Pons (tissue), 1 donor: ENCODE data around the gene CENPK.
"Not testable (repeated sequence)": the region's sequence is repeated elsewhere in the genome, so short reads cannot be mapped to it uniquely, and the experiment has no call there.

Experiments
- DNase-seq: peaks from one replicate; pipeline ENCODE4 v3.0.0-alpha.2; 2016; ENCODE audit warnings: low spot score

CENPK gene, protein sequence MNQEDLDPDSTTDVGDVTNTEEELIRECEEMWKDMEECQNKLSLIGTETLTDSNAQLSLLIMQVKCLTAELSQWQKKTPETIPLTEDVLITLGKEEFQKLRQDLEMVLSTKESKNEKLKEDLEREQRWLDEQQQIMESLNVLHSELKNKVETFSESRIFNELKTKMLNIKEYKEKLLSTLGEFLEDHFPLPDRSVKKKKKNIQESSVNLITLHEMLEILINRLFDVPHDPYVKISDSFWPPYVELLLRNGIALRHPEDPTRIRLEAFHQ

DNA sequence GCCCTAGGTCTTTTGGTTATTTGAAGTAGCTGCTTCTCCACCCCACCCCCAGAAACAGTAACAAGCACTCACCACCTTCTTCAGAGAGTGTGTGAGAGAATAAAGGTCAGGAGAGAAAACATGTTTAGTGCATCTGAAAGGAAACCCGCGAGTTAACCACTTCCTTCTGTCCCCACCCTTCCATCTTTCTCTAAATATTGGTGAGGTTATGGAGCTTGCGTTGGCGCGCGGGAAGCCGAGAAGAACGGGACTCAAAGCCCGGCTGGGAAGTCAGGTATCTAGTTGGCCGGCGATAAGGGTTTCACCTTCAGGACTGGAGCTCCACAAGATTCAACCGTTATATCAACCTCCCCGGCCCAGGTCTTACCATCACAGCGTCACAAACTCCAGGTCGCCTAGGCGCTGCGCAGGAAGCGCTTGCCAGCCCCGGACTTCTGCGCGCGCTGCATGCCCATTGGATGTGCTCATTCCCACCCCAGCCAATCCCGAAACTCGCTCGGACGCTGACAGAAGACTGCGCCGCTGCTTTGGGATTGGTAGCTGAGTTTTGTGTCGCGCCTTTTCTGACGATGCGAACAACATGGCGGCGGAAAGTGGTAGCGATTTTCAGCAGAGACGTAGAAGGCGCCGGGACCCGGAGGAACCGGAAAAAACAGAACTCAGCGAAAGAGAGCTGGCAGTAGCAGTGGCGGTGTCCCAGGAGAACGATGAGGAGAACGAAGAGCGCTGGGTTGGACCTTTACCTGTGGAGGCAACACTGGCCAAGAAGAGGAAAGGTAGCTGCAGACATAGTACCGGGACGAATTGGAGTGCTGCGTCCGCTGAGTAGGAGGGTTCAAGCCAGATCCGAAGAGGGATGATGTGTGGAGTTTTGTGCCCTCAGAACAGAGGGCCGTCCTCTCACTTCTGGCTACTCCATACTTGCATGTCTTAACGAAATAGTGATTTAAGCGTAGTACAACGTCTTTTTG lies at the start of gene CENPK, which contains the start of gene PPWD1:
TSS of gene CENPK (minus strand) at position 438 of the 971 bp plus-strand sequence. CDS start 8,261 bp downstream, outside the sequence.
TSS of gene PPWD1 (plus strand) at position 566 of the 971 bp plus-strand sequence. CDS start at position 581, 15 bp downstream.
- DNase-seq, result peak; percentile 91

DNA sequence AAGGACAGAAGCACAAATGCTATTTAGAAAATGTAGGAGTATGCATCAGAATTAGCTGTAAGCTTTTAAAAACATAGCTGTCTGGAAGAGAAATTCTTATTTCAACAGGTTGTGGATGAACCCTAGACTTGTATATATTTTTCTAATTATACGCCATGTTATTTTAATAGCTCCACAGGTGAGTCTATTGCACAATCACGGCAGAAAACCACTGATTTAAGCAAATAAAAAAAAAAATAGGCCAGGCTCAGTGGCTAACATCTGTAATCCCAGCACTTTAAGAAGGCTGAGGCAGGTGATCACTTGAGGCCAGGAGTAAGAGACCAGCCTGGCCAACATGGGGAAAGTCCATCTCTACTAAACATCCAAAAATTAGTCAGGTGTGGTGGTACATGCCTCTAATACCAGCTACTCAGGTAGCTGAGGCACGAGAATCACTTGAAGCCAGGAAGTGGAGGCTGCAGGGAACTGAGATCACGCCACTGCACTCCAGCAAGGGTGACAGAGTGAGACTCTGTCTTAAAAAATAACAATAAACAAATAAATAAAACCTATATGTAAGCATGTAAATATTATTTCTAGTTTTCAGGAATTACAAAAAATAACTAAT lies 49.4 kb upstream of the CENPK start:
- DNase-seq, result no peak

DNA sequence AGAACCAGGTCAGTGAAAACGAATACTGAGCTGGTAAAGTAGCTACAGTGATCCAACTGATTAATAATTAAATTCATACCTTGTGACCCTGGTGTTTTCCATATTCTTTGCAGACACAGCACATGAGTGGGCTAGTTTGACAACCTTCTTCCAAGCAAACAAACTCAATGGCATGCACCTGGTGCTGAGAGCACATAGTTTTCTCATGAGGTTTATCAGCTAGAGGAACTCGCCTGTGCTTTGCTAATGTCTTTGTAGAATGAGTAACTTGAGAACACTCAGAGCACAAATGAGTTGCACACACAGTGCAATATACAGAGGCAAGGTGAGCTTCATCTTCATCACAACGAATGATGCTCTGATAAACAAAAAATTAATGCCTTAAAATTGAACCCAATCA lies 48.6 kb upstream of the CENPK start:
- DNase-seq, result no peak

DNA sequence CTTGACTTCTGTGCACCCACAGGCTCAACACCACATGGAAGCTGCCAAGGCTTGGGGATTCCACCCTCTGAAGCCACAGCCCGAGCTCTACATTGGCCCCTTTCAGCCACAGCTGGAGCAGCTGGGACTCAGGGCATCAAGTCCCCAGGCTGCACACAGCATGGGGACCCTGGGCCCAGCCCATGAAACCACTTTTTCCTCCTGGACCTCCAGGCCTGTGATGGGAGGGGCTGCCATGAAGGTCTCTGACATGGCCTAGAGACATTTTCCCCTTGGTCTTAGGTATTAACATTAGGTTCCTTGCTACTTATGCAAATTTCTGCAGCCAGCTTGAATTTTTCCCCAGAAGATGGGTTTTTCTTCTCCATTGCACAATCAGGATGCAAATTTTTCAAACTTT lies 38.8 kb upstream of the CENPK start:
- DNase-seq, result not testable (repeated sequence)

DNA sequence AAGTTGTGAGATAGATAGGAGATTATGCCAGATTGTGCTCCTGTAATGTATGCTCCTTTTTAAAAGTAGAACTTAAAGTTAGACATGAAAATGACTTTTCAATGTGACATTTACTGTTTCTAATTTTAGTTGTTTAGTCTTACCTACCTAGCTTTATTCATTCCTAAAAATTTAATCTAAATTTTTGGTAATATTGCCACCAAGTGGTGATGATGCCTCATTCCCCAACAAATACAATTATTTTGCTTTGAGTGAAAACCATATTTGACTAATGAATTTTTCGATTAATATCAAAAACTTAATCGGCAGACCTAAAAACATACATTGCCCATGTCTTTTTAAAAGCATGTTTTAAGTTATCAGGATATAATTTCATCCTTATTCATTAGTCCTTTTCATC lies 25.7 kb upstream of the CENPK start:
- DNase-seq, result peak; percentile 27

DNA sequence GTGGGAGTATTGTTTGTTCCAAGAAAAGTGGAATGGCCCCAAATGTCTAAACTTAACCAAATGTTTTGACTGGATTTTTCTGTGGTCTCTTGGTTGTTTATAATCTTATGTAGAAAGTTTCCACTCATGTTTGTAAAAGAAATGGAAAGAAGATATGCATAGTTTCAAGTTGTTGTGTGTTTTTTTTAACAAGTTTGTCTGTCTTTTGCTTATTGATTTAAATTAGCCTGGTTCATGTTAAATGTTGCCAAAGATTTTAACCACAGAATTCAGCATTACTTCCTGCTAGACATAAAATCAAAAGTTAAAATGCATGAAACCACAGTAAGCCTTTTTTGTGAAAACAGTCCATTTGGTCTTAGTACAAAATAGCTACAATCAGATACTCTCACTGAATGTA lies 14.2 kb upstream of the CENPK start:
- no peak for DNase-seq

DNA sequence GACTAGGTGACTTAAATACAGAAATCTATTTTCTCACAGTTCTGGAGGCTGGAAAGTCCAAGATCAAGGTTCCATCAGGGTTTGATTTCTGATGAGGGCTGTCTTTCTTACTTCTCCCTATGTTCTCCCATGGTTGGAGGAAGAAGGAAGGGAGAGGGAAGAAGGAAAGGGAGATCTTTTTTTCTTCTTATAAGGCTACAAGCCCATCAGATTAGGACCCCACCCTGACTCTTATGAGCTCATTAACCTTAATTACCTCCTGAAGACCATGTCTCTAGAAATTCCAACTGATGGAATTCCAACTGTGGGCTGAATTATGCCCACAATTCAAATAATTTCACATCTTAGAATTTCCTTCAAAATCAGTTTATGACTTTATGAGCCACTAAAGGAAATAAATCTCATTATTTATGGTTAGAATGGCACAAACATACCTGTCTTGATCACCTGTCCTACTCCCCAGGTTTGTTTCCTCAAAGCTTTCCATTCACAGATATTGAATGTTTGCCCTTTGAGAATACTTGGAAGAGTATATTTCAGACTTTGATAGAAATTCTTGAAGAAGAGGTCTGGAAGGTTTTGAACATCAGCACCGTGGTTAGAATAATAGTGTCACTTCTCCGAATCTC lies 7.7 kb upstream of the CENPK start:
- DNase-seq, result no peak

DNA sequence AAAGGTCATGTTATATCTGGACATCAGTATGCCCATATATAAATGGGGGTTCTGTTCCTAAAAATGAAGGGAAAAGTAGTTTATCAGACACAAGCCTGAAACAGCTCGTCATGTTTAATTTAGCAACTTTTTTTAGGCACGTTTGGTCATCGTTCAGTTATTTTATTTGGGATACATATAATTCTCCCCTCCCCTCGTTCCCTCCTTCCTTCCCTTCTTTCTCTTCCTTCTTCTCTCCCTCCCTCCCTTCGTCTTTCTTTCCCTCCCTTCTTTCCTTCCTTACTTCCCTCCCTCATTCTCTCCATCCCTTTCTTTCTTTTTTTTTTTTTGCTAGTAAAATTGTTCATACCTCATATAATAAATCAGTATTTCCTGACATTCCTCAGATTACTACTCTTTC lies 3.5 kb upstream of the CENPK start:
- no peak for DNase-seq

DNA sequence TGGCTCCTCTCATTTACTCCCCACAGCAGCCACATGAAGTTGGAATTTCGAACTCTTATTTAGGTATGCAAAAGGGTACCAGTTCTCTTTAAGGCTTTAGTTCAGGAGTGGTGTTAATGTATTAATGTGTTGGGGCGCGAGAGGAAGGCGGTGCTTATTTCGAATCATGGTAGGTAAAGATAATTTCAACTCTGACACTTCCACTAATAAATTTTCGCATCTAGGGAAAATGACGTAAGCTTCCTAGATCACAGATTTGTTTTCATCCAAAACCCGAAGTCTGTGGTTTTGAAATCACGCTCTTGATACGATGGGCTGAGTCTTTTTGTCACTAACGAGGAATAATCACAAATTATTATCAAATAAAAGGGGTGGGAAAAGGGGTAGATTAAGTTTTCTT lies 809 bp upstream of the CENPK start:
- DNase-seq, result no peak

DNA sequence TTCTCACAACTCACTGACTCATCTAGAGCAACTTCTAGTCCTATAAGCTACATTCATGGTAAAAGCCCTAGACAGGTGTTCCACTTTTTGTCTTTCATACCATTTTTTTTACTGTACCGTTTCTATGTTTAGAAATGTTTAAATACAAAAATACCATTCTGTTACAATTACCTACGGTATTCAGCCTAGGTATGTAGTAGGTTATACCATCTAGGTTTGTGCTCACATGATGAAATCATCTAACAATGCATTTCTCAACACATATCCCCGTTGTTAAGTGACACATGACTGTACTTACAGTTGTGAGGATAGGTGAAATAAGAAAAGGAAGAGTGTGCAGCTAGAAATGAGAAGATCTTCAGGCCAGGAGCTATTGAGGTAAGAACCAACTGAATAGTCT lies 6.2 kb downstream of the CENPK start:
- DNase-seq, result no peak

DNA sequence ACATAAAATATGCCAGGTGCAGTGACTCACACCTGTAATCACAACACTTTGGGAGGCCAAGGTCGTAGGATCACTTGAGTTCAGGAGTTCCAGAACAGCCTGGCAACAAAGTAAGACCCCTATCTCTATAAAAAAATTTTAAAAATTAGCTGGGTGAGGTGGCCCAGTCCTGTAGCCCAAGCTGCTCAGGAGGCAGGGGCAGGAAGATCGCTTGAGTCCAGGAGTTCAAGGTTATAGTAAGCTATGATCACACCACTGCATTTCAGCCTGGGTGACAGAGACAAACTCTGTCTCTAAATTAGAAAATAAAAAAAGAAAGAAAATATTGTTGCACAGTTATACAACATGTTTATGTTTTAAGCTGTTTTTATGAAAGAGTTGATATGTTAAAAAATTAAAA lies 6.8 kb downstream of the CENPK start:
- no peak for DNase-seq

DNA sequence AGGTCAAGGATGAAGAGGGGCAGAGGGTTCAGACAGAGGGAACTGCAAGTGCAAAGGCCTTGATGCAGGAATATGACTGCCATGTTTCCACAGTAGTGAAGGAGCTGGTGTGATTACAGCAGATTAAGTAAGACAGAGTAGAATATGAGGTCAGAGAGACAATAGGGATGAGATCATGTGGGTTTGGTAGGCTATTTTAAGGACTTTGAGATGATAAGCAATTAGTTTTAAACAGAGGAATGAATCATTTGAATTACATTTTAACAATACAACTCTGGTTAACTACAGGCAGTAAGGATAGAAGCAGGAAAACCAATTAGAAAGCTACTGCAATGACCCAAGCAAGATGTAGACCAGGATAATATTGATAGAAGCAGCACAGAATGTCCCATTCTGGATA lies 7.7 kb downstream of the CENPK start:
- DNase-seq, result no peak

DNA sequence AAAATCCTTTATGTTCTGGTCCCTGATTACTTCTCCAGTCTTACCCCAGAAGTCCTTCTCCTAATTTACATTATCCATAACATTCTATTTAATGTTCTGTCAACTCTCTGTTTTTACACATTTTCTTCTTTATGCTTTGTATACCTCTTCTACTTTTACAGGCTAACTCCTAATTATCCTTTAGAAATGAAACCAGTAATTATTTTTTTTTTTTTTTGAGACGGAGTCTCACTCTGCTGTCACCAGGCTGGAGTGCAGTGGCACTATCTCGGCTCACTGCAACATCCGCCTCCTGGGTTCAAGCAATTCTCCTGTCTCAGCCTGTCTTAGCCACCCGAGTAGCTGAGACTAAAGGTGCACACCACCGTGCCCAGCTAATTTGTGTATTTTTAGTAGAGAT lies 9.0 kb downstream of the CENPK start:
- no peak for DNase-seq

DNA sequence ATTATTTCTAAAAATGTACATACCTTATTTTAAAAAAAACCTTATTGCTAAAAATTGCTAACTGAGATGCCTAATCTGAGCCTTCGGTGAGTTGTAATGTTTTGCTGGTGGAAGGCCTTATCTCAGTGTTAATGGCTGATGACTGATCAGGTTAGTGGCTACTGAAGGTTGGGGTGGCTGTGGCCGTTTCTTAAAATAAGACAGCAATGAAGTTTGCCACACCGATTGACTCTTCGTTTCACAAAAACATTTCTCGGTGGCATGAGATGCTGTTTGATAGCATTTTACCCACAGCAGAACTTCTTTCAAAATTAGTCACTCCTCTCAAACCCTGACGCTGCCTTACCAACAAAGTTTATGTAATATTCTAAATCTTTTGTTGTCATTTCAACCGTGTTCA lies 14.7 kb downstream of the CENPK start:
- no peak for DNase-seq

DNA sequence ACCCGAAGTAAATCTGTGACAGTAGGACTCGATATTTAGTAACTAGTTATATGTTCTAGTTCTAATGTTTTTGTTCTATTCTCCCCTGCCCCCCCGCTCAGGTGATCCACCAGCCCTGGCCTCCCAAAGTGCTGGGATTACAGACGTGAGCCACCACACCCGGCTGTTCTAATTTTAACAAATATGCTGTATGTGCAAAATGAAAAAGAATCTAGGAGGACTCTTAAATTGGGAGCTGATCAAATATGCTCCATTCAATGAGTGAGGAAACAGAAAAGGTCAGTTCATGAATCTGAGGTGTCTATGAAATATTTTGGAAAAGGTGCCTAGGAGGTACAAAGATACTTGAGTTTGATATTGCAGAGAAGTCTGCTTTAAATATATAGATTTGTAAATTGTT lies 16.8 kb downstream of the CENPK start:
- no peak for DNase-seq

DNA sequence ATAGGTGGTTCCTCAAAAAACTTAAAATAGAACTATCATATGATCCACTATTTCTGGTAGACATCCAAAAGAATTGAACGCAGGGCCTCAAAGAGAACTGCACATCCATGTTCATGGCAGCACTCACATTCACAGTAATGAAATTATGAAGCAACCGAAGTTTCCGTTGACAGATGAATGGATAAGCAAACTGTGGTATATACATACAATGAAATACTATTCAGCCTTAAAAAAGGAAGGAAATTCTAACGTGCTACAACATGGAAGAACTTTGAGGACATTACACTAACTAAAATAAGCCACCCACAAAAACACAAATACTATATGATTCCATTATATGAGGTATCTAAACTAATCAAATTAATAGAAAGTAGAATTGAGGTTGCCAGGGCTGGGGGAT lies 18.5 kb downstream of the CENPK start:
- DNase-seq, result no peak

DNA sequence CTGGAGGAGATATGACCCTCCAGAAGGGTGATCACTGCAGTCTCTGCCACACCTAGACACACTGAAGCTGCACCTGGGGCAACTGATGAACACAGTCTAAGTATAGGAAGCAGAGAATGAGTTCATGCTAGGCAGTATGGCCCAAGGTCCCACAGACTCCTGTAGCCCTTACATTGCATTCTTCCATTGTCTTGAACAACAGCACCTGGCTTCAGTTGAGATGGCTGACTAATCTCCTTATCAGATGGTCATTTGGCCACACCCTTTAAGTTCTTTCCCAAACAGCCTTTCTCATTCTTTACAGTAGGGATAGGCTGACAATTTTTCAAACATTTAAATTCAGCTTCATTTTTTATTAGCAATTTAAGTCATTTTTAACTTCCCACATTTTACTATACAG lies 23.1 kb downstream of the CENPK start:
- DNase-seq, result no peak

DNA sequence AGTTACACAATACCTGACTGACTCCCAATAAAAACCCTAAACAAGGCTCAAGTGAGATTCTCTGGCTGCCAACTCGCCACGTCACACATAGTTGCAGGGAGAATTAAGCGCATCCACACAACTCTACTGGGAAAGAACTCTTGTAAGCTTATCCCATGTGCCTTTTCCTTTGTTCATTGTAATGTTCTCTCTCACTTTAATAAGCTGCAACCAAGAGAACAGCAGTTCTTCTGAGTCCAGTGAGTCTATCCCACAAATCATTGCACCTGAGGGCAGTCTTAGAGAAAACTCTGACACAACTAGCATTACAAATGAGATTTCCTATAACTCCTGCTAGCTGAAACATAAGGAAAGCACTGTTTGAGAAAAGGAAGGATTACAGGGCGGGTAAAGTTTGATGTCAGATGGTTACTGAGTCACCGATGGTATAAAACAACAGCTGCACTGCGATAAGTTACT lies 27.4 kb downstream of the CENPK start:
- no peak for DNase-seq

DNA sequence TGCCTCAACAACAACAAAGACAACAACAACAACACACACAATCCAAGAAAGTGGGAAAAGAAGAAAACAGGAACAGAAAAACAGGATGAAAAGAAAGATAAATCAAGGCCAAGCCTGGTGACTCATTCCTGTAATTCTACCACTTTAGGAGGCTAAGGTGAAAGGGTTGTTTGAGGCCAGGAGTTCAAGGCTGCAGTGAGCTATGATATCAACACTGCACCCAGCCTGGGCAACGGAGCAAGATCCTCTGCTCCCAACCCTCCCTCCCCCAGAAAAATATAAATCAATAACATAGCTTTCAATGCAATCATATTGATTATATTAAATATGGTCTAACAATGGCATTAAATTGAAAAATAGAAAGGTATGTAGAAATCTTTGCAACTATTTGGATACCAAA lies 32.1 kb downstream of the CENPK start:
- DNase-seq, result no peak

DNA sequence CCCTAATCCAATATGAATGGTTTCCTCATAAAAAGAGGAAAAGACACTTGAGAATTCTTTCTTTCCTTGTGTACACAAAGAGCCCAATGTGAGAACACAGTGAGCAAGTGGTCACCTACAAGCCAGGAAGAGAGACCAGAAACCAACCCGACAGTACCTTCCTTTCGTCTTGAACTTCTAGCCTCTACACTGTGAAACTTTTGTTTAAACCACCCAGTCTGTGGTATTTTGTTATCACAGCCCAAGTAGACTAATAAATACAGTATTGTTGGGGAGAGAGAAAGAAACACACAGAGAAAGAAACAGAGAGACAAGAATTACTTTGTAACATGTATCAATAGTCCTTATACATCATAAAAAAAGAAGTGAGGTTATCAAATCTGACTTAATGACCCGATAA lies 37.2 kb downstream of the CENPK start:
- peak; percentile 21 for DNase-seq

DNA sequence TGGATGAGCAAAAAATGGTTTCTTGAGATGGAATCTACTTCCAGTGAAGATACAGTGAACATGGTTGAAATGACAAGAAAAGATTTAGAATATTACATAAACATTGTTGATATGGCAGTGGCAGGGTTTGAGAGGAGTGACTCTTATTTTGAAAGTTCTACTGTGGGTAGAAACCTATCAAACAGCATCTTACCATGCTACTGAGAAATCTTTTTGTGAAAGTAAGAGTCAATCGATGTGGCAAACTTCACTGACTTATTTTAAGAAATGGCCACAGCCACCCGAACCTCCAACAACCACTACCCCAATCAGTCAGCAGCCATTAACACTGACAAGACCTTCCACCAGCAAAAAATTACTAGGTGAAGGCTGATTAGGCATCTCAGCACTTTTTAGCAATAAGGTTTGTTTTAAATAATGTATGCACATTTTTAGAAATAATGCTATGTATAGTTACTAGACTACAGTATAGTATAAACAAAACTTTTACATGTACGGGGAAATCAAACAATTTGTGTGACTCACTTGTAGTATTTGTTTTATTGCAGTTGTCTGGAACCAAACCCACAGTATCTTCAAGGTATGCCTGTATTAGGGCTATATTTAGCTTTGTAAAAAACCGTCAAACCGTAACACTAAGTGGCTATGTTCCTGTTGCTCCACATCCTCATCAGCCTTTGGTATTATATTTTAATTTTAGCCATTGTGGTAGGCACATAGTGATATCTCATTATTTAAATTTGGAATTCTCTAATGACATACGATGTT lies 50.6 kb downstream of the CENPK start:
- no peak for DNase-seq
